DND-41 (cell line): ENCODE measurements around the gene AIFM1.

Source experiments
- ATAC-seq: fragments of 200-7000 bp; cut with Tn5 transposase; 3 replicates; pipeline ENCODE4 v1.9.1; 2021; ENCODE audit warnings: low read depth; ENCODE audit not compliant: insufficient read depth
- DNase-seq: peaks from one replicate; pipeline ENCODE4 v3.0.0-alpha.2; 2020
- H2AFZ ChIP-seq: 2 replicates; pipeline ENCODE4 v1.6.0; 2012; ENCODE audit warnings: low read depth, low read length
- H3K27ac ChIP-seq: 2 replicates; pipeline ENCODE4 v1.5.1; 2012; ENCODE audit warnings: low read length, inconsistent platforms
- H3K27me3 ChIP-seq: fragments of 200-600 bp; sonication (generic); 2 replicates; pipeline ENCODE4 v1.6.0; 2012; ENCODE audit warnings: low read length, mild to moderate bottlenecking, inconsistent platforms; ENCODE audit not compliant: insufficient read depth, poor library complexity
- H3K36me3 ChIP-seq: 2 replicates; pipeline ENCODE4 v1.5.1; 2012; ENCODE audit warnings: low read length, inconsistent platforms; ENCODE audit not compliant: insufficient read depth
- H3K4me1 ChIP-seq: 2 replicates; pipeline ENCODE4 v1.5.1; 2012; ENCODE audit warnings: mild to moderate bottlenecking, low read length; ENCODE audit not compliant: insufficient read depth
- H3K4me2 ChIP-seq: 2 replicates; pipeline ENCODE4 v1.6.0; 2012; ENCODE audit warnings: mild to moderate bottlenecking, moderate library complexity, low read length, inconsistent platforms; ENCODE audit not compliant: insufficient read depth
- H3K4me3 ChIP-seq, 2 experiments: fragments of 200-600 bp in 1 of 2; shearing (Covaris generic) in 1 of 2; 2 replicates each; pipeline ENCODE4 v1.5.1; 2012 to 2016; ENCODE audit warnings: inconsistent platforms in 2 of 2, low read length in 2 of 2, mild to moderate bottlenecking in 2 of 2, low read depth in 1 of 2, moderate library complexity in 1 of 2
- H3K79me2 ChIP-seq: 2 replicates; pipeline ENCODE4 v1.6.0; 2012; ENCODE audit warnings: low read length, inconsistent platforms; ENCODE audit not compliant: insufficient read depth
- H3K9ac ChIP-seq: 2 replicates; pipeline ENCODE4 v1.6.0; 2012; ENCODE audit warnings: low read depth, mild to moderate bottlenecking, inconsistent platforms, low read length, moderate library complexity
- H3K9me3 ChIP-seq: 2 replicates; pipeline ENCODE4 v1.5.1; 2012; ENCODE audit warnings: low read length, moderate library complexity, mild to moderate bottlenecking, inconsistent platforms; ENCODE audit not compliant: insufficient read depth, severe bottlenecking
- H4K20me1 ChIP-seq: 2 replicates; pipeline ENCODE4 v1.6.0; 2012; ENCODE audit warnings: low read length; ENCODE audit not compliant: insufficient read depth
- EZH2 ChIP-seq: IDR thresholded peaks from 3 replicates; pipeline ENCODE4 v1.6.1; 2012; ENCODE audit warnings: borderline replicate concordance, low read depth, mild to moderate bottlenecking, moderate library complexity, low read length, inconsistent platforms; ENCODE audit not compliant: severe bottlenecking
- TF ChIP-seq, protein P1 (sequence below): IDR thresholded peaks from 2 replicates; pipeline ENCODE4 v1.5.1; 2012; ENCODE audit warnings: borderline replicate concordance, low read length, moderate library complexity, mild to moderate bottlenecking; ENCODE audit not compliant: poor library complexity, severe bottlenecking; ENCODE audit errors: extremely low read depth

The AIFM1 gene

DNA sequence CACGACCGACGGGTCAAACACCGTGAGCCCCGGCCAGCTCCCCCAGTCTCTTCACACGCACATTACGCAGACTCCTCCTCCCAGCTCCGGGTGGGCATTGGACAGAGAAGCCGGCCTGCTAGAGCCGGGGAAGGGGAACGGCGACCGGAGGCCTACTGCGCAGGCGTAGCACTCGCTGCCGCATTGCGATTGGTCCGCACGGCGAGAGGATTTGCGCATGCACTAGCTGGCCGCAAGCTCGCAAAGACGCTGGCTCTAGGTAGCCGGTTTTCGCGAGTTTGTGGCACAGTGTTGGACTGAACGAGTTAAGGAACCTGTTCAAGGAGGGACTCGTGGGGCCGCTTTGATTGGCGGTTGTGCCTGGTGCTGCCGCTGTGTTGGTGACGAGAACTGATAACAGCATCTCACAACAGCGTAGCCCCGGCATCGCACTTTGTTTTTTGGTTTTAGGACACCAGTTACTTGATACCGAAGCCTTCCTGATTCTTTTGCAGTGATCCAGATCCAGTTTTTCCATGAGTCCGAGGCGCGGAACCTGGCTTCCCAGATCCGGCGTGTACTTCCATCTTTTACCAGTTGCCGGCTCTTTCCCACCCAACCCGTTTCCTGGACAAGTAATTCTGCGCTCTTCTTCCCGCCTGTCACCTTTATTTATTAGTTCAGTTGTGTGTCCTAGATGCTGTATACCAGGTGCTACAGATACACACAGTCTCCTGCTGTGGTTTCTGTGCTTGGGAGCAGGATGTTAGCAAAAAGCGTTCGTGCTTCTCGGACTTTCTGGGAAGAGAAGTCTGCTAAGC, at the start of gene AIFM1:
Gene AIFM1 (minus strand): TSS at position 139 of the 800 bp plus-strand sequence. CDS start 185 bp downstream, outside the sequence.
- H3K27ac ChIP-seq = peak within 1 kb of the TSS; percentile 99
- TF ChIP-seq, protein P1, sequence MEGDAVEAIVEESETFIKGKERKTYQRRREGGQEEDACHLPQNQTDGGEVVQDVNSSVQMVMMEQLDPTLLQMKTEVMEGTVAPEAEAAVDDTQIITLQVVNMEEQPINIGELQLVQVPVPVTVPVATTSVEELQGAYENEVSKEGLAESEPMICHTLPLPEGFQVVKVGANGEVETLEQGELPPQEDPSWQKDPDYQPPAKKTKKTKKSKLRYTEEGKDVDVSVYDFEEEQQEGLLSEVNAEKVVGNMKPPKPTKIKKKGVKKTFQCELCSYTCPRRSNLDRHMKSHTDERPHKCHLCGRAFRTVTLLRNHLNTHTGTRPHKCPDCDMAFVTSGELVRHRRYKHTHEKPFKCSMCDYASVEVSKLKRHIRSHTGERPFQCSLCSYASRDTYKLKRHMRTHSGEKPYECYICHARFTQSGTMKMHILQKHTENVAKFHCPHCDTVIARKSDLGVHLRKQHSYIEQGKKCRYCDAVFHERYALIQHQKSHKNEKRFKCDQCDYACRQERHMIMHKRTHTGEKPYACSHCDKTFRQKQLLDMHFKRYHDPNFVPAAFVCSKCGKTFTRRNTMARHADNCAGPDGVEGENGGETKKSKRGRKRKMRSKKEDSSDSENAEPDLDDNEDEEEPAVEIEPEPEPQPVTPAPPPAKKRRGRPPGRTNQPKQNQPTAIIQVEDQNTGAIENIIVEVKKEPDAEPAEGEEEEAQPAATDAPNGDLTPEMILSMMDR = no peak
- no peak for TF ChIP-seq EZH2
- H3K4me1 ChIP-seq = peaks cover 51% of the 10 kb centered on the region
- H3K4me2 ChIP-seq = peak within 1 kb of the TSS; percentile 90
- no peaks in the 10 kb centered on the region for H3K9me3 ChIP-seq
- DNase-seq = peak; percentile 90
- H2AFZ ChIP-seq = peak within 1 kb of the TSS; percentile 92
- H4K20me1 ChIP-seq = no peaks in the 10 kb centered on the region; the same call in 1 of the 2 replicates
- H3K36me3 ChIP-seq = 0 out of 2 replicates have a peak, but pooled peaks cover 3% of the 10 kb centered on the region
- peak within 1 kb of the TSS; percentile 78 for H3K9ac ChIP-seq
- no peaks in the 10 kb centered on the region for H3K27me3 ChIP-seq
- peaks cover 50% of the 10 kb centered on the region for H3K79me2 ChIP-seq
- peak within 1 kb of the TSS; percentile 53 to 89 for H3K4me3 ChIP-seq
- peak; percentile 90 for ATAC-seq

DNA sequence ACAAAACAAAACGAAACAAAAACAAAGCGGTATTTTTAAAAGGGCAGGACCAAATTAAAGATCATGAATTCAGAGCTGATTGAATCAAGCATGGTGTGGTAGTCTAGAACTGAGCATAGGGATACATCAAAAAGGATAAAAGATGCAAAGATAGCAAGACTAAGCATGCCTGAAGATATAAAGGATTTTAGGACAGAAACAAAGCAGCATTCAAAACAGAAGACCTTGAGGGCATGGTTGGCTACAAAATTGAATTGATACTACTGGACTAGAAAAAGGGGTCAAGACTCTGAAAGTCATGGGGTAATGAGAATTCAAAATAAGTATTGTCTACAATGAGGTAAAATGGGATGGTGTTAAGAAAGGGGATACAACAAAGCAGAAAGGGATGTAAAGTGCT, 47.7 kb upstream of the AIFM1 start:
- DNase-seq (no peak), ATAC-seq (no peak)
- Histone ChIP-seq H3K36me3 (peaks cover 48% of the 10 kb centered on the region; the same call in 1 of the 2 replicates), H3K4me2 (no peak overlapping the region), H3K9ac (no peak overlapping the region), H3K79me2 (no peaks in the 10 kb centered on the region), H2AFZ (no peak overlapping the region), H3K4me3 (no peak overlapping the region), H3K4me1 (no peaks in the 10 kb centered on the region), H4K20me1 (no peaks in the 10 kb centered on the region), H3K9me3 (no peaks in the 10 kb centered on the region), H3K27ac (no peak overlapping the region), H3K27me3 (no peaks in the 10 kb centered on the region)
- TF ChIP-seq, protein P1 = no peak
- no peak for TF ChIP-seq EZH2

DNA sequence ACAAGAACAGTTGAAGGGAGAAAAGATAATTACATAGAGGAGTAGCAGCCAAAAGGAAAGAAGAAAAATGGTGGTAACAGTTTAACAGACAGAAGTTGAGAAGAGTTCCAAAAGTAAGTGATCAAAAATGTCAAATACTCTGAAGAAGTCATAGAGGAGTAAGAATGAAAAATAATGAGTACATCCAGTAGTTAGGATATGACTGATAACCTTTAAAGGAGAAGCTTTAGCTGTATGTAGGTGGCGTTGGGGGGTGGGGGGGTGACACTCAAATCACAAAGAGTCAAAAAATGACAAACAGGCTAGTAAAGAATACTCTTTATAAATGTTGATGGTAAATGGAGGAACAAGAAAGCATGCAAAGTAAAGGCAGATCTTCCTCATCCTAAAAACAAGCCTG, 46.7 kb upstream of the AIFM1 start:
- no peak overlapping the region for H3K4me3 ChIP-seq
- ATAC-seq (no peak), DNase-seq (no peak)
- peaks cover 42% of the 10 kb centered on the region; the same call in 1 of the 2 replicates for H3K36me3 ChIP-seq
- no peak overlapping the region for H2AFZ ChIP-seq
- H3K79me2 ChIP-seq = no peaks in the 10 kb centered on the region
- H3K27ac ChIP-seq = no peak overlapping the region
- no peaks in the 10 kb centered on the region for H4K20me1 ChIP-seq
- TF ChIP-seq, protein P1 = no peak
- no peak for TF ChIP-seq EZH2
- H3K9ac ChIP-seq = no peak overlapping the region
- H3K4me1 ChIP-seq = no peaks in the 10 kb centered on the region
- H3K4me2 ChIP-seq = no peak overlapping the region
- no peaks in the 10 kb centered on the region for H3K27me3 ChIP-seq
- no peaks in the 10 kb centered on the region for H3K9me3 ChIP-seq
